ENCODE results near the gene VAV2.
A peak's percentile ranks its signal among the peaks of the same experiment; 100 is the strongest.

Gene VAV2

DNA sequence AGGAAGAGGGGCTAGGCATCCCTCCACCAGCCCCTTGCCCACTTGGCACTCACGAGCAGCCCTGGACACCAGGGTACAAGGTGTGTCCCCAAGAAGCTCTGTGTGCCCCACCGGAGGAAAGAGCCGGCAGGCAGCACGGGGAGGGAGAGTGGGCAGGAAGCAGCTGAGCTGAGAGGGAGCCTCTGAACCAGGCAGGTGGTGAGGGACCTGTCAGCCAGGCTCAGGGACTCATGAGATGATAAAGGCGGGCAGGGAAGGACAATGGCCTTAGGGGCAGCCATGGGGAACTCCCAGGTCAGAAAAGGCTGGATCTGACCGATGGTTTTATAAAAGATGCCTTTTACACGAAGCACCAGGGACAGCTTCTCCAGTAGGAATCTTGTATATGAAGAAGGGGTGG, 112.0 kb downstream of the VAV2 start:
- no peak for TF ChIP-seq JUND (IDR thresholded peaks at IDR 0.05; ENCODE audit: low read depth)
- in situ Hi-C loops (cut with HindIII; ENCODE audit: low pct_unique_long_range_greater_than_20kb, low sequenced_read_pairs): no loop called here
- DNase-seq (ENCODE audit: low read depth in 1 of 2, low spot score in 1 of 2): no peak

DNA sequence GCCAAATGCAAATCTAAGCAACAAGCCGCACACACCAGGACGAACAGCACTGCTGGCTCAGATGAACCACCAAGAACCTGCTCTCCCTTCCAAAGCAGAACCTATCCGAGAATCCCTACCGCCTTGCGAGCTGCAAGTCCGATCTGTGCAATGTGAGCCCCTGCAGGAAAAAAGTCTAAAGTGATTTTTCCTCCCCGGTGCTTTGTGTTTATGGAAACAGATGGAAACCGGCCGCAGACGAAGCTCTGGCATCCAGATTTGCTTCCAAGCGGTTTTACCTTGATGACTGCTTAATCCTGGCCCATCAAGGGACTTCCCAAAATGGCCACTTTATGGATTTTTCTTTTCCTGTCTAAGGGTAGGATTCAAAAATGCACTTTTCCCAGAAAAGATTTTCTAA, 112.5 kb downstream of the VAV2 start:
- TF ChIP-seq JUND (IDR thresholded peaks at IDR 0.05; ENCODE audit: low read depth): no peak
- in situ Hi-C loops (cut with HindIII; ENCODE audit: low pct_unique_long_range_greater_than_20kb, low sequenced_read_pairs): no loop called here

DNA sequence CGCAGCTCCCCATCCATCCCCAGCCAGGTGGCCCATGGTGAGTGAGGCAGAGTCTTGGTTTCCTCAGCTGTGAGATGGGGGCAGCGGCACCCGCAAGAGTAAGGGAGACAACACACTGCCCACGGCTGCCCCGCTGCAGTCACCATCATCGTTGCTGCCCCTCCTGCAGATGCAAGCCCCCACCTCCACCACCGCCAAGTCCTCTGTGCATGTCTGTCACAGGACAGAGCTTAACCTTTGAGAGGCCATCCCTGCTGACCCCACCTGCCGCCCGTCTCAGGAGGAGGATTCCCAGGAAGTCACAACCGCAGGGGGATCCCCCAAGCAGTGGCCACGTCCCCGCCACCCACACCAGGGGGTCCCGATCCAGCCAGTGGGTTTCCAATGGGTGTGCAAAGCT, 113.7 kb downstream of the VAV2 start:
- DNase-seq (ENCODE audit: low read depth in 1 of 2, low spot score in 1 of 2): no peak
- in situ Hi-C loops (cut with HindIII; ENCODE audit: low pct_unique_long_range_greater_than_20kb, low sequenced_read_pairs): no loop called here
- TF ChIP-seq JUND (IDR thresholded peaks at IDR 0.05; ENCODE audit: low read depth): no peak

More for the DNA sequence above, 112.5 kb downstream of the VAV2 start:
- DNase-seq (ENCODE audit: low read depth in 1 of 2, low spot score in 1 of 2): no peak

DNA sequence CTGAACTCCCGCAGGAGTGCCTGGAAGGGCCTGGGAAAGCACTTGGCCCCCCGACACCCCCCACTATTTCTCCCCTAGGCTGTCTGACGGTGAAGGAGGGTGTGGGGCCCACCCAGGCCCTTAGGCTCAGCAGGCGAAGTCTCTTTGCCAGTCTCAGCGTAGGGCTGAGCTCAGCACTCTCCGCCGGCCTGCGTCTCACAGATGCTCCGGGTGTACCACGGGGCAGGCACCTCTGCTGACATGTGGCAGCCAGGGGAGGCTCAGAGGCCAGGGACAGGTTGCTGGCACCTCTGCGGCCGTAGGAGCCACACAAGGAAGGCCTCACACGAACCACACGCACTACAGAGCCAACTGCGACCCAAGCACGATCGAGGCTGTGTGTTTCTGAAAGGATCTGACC, 114.2 kb downstream of the VAV2 start:
- in situ Hi-C loops (cut with HindIII; ENCODE audit: low pct_unique_long_range_greater_than_20kb, low sequenced_read_pairs): no loop called here
- no peak for DNase-seq (ENCODE audit: low read depth in 1 of 2, low spot score in 1 of 2)
- TF ChIP-seq JUND (IDR thresholded peaks at IDR 0.05; ENCODE audit: low read depth): no peak

DNA sequence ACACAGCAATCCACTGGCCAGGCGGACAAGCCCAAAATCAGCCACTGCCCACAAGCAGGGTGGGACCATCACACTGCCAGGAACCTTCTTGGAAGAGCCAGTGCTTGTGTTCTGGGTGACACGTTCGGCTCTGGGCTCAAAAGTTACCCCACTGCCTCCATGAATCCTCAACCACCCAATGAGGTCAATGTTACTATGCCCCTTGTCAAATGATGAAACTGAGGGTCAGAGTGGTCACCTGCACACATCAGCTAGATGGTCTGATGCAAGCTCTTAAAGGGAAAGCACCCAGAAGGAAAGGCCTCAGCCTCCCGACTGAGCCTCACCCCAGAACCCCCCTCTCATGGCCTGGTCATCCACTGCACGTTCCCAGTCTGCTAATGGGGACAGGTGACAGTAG, 114.8 kb downstream of the VAV2 start:
- in situ Hi-C loops (cut with HindIII; ENCODE audit: low pct_unique_long_range_greater_than_20kb, low sequenced_read_pairs): no loop called here
- no peak for TF ChIP-seq JUND (IDR thresholded peaks at IDR 0.05; ENCODE audit: low read depth)
- DNase-seq (ENCODE audit: low read depth in 1 of 2, low spot score in 1 of 2): no peak

DNA sequence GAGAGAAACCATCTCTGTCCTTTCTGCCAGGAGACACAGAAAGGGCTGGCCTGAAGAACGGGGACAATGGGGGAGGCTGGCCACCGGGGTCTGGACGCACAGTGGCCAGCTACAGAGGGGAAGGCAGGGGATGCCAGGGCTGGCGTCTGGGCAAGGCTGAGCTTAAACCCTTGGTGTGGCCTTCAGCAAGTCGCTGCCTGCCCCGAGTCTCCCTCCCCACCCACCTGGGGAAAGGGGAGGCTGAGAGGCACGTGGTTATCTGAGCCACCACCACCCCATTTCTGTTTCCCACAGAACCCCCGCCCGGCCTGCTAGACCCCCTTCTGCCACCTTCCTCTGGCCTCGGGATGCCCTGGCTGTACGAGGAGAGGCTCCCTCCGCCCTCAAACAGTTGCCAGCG, 115.3 kb downstream of the VAV2 start:
- no peak for TF ChIP-seq JUND (IDR thresholded peaks at IDR 0.05; ENCODE audit: low read depth)
- in situ Hi-C loops (cut with HindIII; ENCODE audit: low pct_unique_long_range_greater_than_20kb, low sequenced_read_pairs): no loop called here
- no peak for DNase-seq (ENCODE audit: low read depth in 1 of 2, low spot score in 1 of 2)

DNA sequence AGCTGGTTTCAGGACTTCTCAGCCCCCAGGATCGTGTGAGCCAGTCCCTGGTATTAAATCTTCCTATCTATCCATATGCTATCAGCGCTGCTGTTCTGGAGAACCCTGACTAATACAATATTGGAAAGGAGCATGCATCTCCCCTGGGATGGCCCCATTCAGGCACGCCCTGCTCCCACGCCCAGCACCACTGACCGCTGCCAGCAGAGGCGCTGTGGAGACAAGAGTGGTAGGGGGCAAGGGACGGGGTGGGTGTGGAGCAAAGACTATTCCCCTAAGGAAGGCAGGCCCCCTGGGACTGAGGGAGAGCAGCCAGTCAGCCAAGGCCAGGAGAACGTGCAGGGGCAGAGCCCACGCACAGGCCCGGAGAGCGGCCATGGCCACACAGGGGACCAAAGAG, 116.0 kb downstream of the VAV2 start:
- in situ Hi-C loops (cut with HindIII; ENCODE audit: low pct_unique_long_range_greater_than_20kb, low sequenced_read_pairs): no loop called here
- DNase-seq (ENCODE audit: low read depth in 1 of 2, low spot score in 1 of 2): no peak
- TF ChIP-seq JUND (IDR thresholded peaks at IDR 0.05; ENCODE audit: low read depth): no peak

DNA sequence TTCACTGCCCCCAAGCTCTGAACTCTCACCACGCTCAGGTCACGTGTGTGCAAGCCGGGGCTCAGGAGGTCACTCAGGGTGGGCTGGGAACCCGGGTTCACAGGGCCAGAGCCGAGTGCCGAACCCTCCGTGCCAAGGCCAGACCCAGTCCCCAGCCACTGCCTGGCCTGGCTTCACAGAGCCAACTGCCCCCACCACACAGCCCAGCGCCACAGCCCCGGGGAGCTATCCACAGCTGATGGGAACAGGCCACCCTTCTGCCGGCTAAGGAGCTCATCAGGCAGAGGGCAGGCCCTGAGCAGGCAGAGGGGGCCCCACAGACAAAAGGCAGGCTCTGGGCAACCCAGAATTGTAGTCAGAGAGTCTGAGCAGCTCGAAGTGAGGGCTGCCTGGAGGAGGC, 117.0 kb downstream of the VAV2 start:
- no peak for DNase-seq (ENCODE audit: low read depth in 1 of 2, low spot score in 1 of 2)
- in situ Hi-C loops (cut with HindIII; ENCODE audit: low pct_unique_long_range_greater_than_20kb, low sequenced_read_pairs): no loop called here

DNA sequence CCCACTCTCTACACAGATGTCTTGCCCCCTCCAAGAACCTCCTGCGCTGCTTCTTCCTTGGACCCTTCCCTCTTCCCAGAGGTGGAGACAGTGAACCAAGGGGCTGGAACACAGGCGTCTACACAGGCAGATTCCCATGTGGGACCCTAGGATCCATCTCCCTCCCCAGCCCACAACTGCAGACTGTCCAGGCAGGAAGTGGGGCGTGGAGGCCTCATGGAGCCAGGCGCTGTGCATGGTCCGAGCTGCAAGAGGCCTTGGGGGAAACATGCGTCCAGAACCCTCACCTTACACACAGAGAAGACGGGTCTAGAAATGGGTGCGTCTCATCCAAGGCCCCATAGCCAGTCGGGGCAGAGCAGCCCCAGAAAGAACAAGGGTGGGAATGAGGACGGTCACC, 117.5 kb downstream of the VAV2 start:
- in situ Hi-C loops (cut with HindIII; ENCODE audit: low pct_unique_long_range_greater_than_20kb, low sequenced_read_pairs): no loop called here
- TF ChIP-seq JUND (IDR thresholded peaks at IDR 0.05; ENCODE audit: low read depth): no peak
- no peak for DNase-seq (ENCODE audit: low read depth in 1 of 2, low spot score in 1 of 2)

More for the DNA sequence above, 117.0 kb downstream of the VAV2 start:
- no peak for TF ChIP-seq JUND (IDR thresholded peaks at IDR 0.05; ENCODE audit: low read depth)

DNA sequence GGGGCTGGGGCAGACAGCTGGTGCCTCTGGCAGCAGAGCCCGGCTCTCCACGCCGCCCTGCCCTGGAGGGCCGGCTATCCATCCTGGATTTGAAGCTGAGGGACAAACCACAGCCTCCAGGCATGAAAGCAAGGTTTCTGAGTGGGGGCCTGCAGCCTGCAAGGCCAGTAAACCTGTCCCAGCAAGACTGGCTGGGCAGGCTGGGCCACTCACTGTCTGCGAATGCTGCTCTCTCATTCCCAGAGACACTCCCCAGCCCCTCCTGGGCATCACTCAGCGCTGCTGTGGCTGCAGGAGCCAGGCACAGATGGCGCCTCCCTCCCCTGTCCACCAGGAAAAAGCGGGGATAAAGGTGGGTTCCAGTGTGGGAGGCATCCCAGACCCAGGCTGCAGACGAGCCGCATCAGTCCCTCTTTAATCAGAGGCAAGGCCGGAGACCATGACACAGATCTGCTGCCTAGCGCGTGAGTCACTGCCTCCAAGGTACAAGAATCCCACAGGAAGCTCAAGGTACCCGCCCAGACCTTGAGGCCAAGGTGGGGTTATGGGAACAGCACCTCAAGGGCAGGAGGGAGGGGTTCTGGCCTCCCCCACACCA, 118.0 kb downstream of the VAV2 start:
- TF ChIP-seq JUND (IDR thresholded peaks at IDR 0.05; ENCODE audit: low read depth): no peak
- in situ Hi-C loops (cut with HindIII; ENCODE audit: low pct_unique_long_range_greater_than_20kb, low sequenced_read_pairs): no loop called here
- DNase-seq (ENCODE audit: low read depth in 1 of 2, low spot score in 1 of 2): peak; percentile 64 to 93

DNA sequence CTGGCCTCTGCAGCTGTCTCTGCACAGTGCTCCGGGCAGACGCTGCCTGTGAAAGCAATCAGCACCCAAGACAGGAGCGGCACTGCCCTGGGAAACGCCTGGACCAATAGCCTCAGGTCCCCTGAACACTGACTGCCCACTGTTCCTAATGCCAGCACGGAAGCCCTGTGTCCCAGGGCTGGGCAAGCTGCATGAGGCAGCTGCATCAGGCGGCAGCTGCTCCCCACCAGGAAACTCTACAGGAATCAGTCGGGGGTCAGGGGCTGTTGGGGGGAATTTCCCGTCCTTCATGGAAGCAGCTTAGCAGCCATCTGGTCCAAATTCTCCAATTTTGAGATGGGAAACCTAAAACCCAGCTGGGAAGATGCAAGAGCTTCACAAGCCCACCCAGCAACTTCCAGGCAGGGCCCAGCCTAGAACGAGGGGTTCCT, 118.6 kb downstream of the VAV2 start:
- no peak for TF ChIP-seq JUND (IDR thresholded peaks at IDR 0.05; ENCODE audit: low read depth)
- peak; percentile 63 to 73 for DNase-seq (ENCODE audit: low read depth in 1 of 2, low spot score in 1 of 2)
- in situ Hi-C loops (cut with HindIII; ENCODE audit: low pct_unique_long_range_greater_than_20kb, low sequenced_read_pairs): no loop called here

DNA sequence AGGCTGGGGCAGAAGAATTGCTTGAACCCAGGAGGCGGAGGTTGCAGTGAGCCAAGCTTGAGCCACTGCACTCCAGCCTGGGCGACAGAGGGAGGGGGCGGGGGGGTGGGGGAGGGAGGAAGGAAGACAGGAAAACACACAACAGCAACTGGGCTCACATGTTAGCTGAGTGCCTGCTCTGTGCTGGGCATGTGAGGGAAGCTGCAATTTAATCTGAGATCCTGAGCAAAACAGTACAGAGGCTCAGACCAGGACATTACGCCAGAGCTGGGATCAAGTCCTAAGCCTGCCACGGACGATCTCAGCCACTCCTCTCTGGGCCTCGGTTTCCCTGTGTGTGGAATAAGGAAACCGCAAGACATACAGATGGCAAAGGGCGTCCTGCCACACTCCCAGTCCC, 119.1 kb downstream of the VAV2 start:
- in situ Hi-C loops (cut with HindIII; ENCODE audit: low pct_unique_long_range_greater_than_20kb, low sequenced_read_pairs): no loop called here
- DNase-seq (ENCODE audit: low read depth in 1 of 2, low spot score in 1 of 2): no peak
- no peak for TF ChIP-seq JUND (IDR thresholded peaks at IDR 0.05; ENCODE audit: low read depth)

DNA sequence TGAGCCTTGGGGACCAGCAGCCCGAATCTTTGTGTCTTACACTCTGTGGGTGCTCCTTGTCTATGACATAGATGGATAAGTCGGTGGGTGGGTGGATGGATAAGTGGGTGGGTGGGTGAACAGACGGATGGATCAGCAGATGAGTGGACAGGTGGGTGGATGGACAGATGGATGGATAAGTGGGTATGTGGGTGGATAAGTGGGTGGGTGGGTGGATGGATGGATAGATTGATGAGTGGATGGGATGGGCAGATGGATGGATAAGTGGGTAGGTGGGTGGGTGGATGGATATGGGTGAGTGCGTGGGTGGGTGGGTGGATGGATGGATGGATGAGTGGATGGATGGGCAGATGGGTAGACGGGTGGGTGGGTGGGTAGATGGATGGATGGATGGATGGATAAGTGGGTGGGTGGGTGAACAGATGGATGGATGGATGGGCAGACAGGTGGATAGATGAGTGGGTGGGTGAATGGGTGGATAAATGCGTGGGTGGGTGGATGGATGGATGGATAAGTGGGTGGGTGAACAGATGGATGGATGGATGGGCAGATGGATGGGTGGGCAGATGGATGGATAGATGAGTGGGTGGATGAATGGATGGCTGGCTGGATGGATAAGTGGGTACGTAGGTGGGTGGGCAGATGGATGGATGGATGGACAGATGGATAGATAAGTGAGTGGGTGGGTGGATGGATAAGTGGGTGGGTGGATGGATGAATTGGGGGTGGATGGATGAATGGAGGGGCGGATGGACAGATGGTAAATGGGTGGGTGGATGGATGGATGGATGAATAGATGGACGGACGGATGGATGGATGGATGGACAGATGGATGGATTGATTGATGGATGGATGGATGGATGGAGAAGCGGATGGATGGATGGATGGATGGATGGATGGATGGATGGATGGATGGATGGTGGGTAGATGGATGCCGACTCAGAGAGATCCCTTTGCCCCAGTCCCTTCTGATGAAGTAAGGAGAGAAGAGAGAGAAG, 121.2 kb downstream of the VAV2 start:
- no peak for DNase-seq (ENCODE audit: low read depth in 1 of 2, low spot score in 1 of 2)
- no peak for TF ChIP-seq JUND (IDR thresholded peaks at IDR 0.05; ENCODE audit: low read depth)
- in situ Hi-C loops (cut with HindIII; ENCODE audit: low pct_unique_long_range_greater_than_20kb, low sequenced_read_pairs): no loop called here
